Smooth muscle cell (in vitro differentiated cells): ENCODE results near the gene ELAVL2. TPM values are rescaled to one million over a fixed set of nuclear protein-coding genes. Genes with fewer than 3 reads are reported as not detected.
A peak's percentile ranks its signal among the peaks of the same experiment; 100 is the strongest.

Experiments used
- DNase-seq: peaks from one replicate; lab custom pipeline; 2025; ENCODE audit not compliant: unreplicated experiment; lab: John Stamatoyannopoulos, UW
- H2AFZ ChIP-seq: fragments of 200-600 bp; sonication (generic); 2 replicates; pipeline ENCODE4 v1.6.0; 2016; ENCODE audit warnings: antibody characterized with exemption, low read depth, mild to moderate bottlenecking
- H3F3A ChIP-seq: fragments of 200-600 bp; sonication (generic); 2 replicates; pipeline ENCODE4 v1.6.0; 2017; ENCODE audit warnings: antibody characterized with exemption, low read depth
- H3K27ac ChIP-seq: fragments of 200-600 bp; sonication (generic); 2 replicates; pipeline ENCODE4 v1.5.1; 2016; ENCODE audit warnings: low read depth, mild to moderate bottlenecking
- H3K27me3 ChIP-seq: fragments of 200-600 bp; sonication (generic); 2 replicates; pipeline ENCODE4 v1.6.1; 2016; ENCODE audit warnings: low read depth, mild to moderate bottlenecking
- H3K36me3 ChIP-seq: fragments of 200-600 bp; sonication (generic); 2 replicates; pipeline ENCODE4 v1.5.1; 2016; ENCODE audit warnings: low read depth
- H3K4me1 ChIP-seq: fragments of 200-600 bp; sonication (generic); 2 replicates; pipeline ENCODE4 v1.5.1; 2016; ENCODE audit warnings: low read depth
- H3K4me2 ChIP-seq: fragments of 200-600 bp; sonication (generic); 2 replicates; pipeline ENCODE4 v1.6.0; 2016; ENCODE audit warnings: mild to moderate bottlenecking
- H3K4me3 ChIP-seq: fragments of 200-600 bp; sonication (generic); 2 replicates; pipeline ENCODE4 v1.5.1; 2016; ENCODE audit warnings: mild to moderate bottlenecking
- H3K79me2 ChIP-seq: fragments of 200-600 bp; sonication (generic); 2 replicates; pipeline ENCODE4 v1.6.0; 2016; ENCODE audit warnings: low read depth, mild to moderate bottlenecking
- H3K9ac ChIP-seq: fragments of 200-600 bp; sonication (generic); 2 replicates; pipeline ENCODE4 v1.6.0; 2016; ENCODE audit warnings: low read depth
- H3K9me3 ChIP-seq: fragments of 200-600 bp; sonication (generic); replicated peaks from 2 replicates; pipeline ENCODE4 v1.5.1; 2016; ENCODE audit warnings: low read depth
- H4K20me1 ChIP-seq: fragments of 200-600 bp; sonication (generic); 2 replicates; pipeline ENCODE4 v1.6.0; 2016; ENCODE audit warnings: low read depth
- WGBS: methylation state at CpG from one replicate; pipeline ENCODE4 v1.1.7; 2016; ENCODE audit warnings: low lambda C conversion rate; 5-methylcytosine and 5-hydroxymethylcytosine counted together
- polyA plus RNA-seq: library from polyadenylated mRNA; unstranded; fragments of >200 nt; fragmentation: Nextera tagmentation; extraction: Ambion mirVana; gene quantifications from 2 replicates; pipeline ENCODE4 v1.2.1, GENCODE V29; 2016
- total RNA-seq: library from RNA; depleted of rRNA; stranded (reverse); fragments of >200 nt; gene quantifications from 2 replicates; pipeline ENCODE4 v1.2.3, GENCODE V29; 2014
- TF ChIP-seq, protein P1 (sequence below): fragments of 200-600 bp; sonication (generic); IDR thresholded peaks from 2 replicates; pipeline ENCODE4 v1.5.1; 2017; ENCODE audit warnings: borderline replicate concordance, mild to moderate bottlenecking, antibody characterized with exemption; ENCODE audit not compliant: insufficient read depth, poor library complexity, severe bottlenecking

The ELAVL2 gene
- total and polyA plus RNA-seq, 2 experiments from 2014 or later: 5.6 TPM; not detected in 1

GRCh38 chr9:23850690-23851629 is 24.9 kb upstream of the ELAVL2 start:
- DNase-seq: no peak
- TF ChIP-seq, protein P1, sequence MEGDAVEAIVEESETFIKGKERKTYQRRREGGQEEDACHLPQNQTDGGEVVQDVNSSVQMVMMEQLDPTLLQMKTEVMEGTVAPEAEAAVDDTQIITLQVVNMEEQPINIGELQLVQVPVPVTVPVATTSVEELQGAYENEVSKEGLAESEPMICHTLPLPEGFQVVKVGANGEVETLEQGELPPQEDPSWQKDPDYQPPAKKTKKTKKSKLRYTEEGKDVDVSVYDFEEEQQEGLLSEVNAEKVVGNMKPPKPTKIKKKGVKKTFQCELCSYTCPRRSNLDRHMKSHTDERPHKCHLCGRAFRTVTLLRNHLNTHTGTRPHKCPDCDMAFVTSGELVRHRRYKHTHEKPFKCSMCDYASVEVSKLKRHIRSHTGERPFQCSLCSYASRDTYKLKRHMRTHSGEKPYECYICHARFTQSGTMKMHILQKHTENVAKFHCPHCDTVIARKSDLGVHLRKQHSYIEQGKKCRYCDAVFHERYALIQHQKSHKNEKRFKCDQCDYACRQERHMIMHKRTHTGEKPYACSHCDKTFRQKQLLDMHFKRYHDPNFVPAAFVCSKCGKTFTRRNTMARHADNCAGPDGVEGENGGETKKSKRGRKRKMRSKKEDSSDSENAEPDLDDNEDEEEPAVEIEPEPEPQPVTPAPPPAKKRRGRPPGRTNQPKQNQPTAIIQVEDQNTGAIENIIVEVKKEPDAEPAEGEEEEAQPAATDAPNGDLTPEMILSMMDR: no peak
- Histone ChIP-seq H3K27me3 (peaks cover 39% of the 10 kb centered on the region), H3K4me2 (peak overlapping the region; percentile 97), H3K4me3 (peak overlapping the region; percentile 75), H3K9ac (no peak overlapping the region), H4K20me1 (no peaks in the 10 kb centered on the region), H3K79me2 (no peaks in the 10 kb centered on the region), H3K9me3 (no peaks in the 10 kb centered on the region), H2AFZ (peak overlapping the region; percentile 96), H3K36me3 (no peaks in the 10 kb centered on the region), H3K4me1 (peaks cover 17% of the 10 kb centered on the region), H3F3A (no peaks in the 10 kb centered on the region), H3K27ac (no peak overlapping the region)
- under 1% methylated on average over 58 of the region's 62 CpGs for WGBS

GRCh38 chr9:23850242-23850689 is 24.2 kb upstream of the ELAVL2 start:
- H3F3A ChIP-seq: no peaks in the 10 kb centered on the region
- no peak overlapping the region for H3K9ac ChIP-seq
- peaks cover 39% of the 10 kb centered on the region for H3K27me3 ChIP-seq
- no peaks in the 10 kb centered on the region for H4K20me1 ChIP-seq
- H3K4me1 ChIP-seq: peaks cover 17% of the 10 kb centered on the region
- TF ChIP-seq, protein P1: no peak
- no peaks in the 10 kb centered on the region for H3K79me2 ChIP-seq
- peak overlapping the region; percentile 97 for H3K4me2 ChIP-seq
- WGBS: 3% methylated on average over 16 of the region's 17 CpGs
- H3K27ac ChIP-seq: no peak overlapping the region
- no peak for DNase-seq
- peak overlapping the region; percentile 96 for H2AFZ ChIP-seq
- H3K9me3 ChIP-seq: no peaks in the 10 kb centered on the region
- peak overlapping the region; percentile 75 for H3K4me3 ChIP-seq
- no peaks in the 10 kb centered on the region for H3K36me3 ChIP-seq

GRCh38 chr9:23849379-23850035 is 23.5 kb upstream of the ELAVL2 start:
- Histone ChIP-seq H3K27ac (no peak overlapping the region), H3K27me3 (peaks cover 39% of the 10 kb centered on the region), H3K4me1 (peaks cover 17% of the 10 kb centered on the region), H3F3A (no peaks in the 10 kb centered on the region), H2AFZ (peak overlapping the region; percentile 26), H4K20me1 (no peaks in the 10 kb centered on the region), H3K9me3 (no peaks in the 10 kb centered on the region), H3K4me3 (peak overlapping the region; percentile 75), H3K9ac (no peak overlapping the region), H3K4me2 (peak overlapping the region; percentile 97), H3K36me3 (no peaks in the 10 kb centered on the region), H3K79me2 (no peaks in the 10 kb centered on the region)
- TF ChIP-seq, protein P1: no peak
- no peak for DNase-seq
- 12% methylated on average over 11 of the region's 11 CpGs for WGBS
